Stimulated activated CD8-positive, alpha-beta memory T cell treated with anti-CD3 and anti-CD28 coated beads, Interleukin-4, amount 100 ng/mL, for 48 hours (primary cell): ENCODE measurements around the gene FCGR3A.
A peak's percentile ranks its signal among the peaks of the same experiment; 100 is the strongest.
"Not testable (repeated sequence)": the region's sequence is repeated elsewhere in the genome, so short reads cannot be mapped to it uniquely, and the experiment has no call there.

Experiments used
- DNase-seq: peaks from one replicate; pipeline ENCODE4 v3.0.0-alpha.2; 2020

Gene FCGR3A

DNA sequence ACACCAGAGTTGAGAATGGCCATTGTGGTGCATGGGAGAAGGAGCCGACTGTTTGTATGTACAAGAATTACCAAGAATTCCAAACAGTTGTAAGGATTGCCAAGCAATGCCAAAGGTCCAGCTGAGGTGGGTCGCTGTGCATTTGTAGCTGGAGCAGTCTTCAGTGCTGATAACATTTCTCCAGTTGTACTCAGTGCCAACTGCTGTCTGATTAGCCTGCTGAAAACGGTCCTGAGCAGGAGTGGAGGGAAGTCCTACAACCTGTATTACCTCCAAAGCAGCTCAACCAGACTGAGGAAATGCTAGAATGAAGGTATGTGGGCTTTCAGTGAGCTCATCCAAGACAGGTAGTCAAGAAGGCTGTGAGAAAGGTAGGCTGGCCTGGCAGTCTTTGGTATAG is 6.5 kb upstream of the FCGR3A start:
- DNase-seq = not testable (repeated sequence)

DNA sequence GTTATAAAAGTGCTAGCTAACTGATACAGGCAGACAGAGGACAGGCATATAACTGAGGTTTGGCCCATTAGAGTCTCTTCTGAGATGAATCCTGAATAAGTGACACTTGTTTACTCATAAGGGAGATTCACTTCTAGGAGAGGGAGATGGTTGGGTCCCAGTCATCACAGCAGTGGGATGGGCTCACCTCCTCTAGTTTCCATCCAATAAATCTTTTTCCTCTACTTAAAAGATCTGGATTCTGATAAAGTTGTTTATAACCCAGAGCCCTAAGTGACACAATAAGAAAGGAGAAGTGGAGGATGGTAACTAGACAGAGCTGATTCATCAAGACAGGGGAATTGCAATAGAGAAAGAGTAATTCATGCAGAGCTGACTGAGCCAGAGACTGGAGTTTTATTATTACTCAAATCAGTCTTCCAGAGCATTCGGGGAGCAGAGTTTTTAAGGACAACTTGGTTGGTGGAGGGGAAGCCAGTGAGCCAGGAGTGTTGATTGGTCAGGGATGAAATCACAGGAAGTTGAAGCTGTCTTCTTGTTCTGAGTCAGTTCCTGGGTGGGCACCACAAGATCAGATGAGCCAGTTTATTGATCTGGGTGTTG is 5.3 kb upstream of the FCGR3A start:
- not testable (repeated sequence) for DNase-seq

DNA sequence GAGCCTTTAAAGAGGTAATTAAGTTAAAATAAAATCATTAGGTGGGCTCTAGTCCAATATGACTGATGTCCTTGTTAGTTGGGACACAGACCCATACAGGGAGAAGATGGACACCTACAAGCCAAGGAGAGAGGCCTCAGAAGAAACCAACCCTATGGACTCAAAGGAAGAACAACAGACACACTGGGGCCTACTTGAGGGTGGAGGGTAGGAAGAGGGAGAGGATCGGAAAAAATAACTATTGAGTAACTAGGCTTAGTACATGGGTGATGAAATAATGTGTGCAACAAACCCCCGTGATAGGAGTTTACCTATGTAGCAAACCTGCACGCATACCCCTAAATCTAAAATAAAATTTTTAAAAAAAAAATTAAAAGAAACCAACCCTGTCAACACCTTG is 4.7 kb upstream of the FCGR3A start:
- not testable (repeated sequence) for DNase-seq

DNA sequence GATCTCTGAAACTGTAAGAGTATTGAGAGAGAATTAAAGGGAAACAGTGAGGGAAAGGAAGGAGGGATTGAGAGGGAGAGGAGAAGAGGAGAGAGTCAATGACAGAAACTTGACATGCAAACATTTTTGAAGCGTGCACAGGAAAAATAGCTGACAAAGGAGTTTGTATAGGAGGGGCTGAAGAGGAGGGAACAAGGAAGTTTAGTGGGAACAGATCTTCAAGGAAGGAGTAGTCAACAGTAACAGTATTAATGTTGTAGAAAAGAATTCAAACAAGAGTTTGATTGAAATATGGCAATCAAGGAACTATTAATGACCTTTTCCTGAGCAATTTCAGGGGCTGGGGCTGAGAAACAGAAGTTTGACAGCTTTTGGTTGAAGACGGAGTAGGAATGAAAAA is 4.0 kb upstream of the FCGR3A start:
- DNase-seq = not testable (repeated sequence)

DNA sequence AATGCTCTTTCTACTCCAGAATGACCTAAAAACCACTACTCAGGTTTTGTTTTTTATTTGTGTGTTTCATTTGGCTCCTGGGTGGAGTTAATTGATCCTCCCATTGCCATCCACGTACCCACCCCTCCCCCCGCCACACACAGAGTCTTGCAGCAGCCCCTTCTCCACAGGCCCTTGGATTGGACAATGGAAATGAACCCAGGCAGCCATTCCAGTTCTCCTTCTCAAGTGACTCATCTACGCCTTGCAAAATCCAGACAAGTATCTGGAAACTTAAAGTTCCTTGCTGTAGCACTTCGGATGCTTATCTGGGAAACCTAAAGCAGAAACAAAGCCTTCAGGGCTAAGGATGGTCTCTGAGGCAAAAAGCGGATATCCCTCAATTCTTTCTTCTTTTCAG is 1.3 kb upstream of the FCGR3A start:
- DNase-seq = not testable (repeated sequence)

DNA sequence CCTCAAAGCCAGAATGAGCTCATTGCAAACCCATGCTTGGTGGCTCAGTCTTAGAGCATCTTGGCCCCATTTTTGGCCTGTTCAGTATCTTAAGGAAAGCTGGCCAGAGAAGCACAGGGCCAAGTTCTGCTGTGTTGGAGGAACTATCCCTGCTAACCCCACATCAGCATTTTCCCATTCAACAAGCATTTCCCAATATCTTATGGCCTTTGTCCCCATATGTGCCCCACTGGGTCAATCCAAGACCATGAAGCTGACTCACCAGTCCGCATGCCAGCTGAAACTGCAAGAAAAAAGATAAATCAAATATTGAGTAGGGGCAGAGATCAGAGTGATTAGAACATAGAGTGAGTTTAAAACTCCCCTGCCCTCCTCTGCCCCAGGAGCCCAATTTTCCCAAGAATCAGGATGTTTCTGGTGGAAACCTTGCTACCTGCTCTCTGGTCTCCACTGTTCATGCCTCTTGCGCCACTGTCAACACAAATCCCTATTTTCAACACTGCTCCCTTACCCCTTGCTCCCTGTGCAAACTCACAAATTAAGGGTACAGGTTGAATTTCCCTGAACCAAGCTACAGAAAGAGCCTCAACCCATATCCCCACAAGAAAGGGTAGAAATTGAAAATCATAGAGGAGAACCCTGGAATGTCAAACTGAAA is 740 bp downstream of the FCGR3A start:
- DNase-seq = not testable (repeated sequence)

DNA sequence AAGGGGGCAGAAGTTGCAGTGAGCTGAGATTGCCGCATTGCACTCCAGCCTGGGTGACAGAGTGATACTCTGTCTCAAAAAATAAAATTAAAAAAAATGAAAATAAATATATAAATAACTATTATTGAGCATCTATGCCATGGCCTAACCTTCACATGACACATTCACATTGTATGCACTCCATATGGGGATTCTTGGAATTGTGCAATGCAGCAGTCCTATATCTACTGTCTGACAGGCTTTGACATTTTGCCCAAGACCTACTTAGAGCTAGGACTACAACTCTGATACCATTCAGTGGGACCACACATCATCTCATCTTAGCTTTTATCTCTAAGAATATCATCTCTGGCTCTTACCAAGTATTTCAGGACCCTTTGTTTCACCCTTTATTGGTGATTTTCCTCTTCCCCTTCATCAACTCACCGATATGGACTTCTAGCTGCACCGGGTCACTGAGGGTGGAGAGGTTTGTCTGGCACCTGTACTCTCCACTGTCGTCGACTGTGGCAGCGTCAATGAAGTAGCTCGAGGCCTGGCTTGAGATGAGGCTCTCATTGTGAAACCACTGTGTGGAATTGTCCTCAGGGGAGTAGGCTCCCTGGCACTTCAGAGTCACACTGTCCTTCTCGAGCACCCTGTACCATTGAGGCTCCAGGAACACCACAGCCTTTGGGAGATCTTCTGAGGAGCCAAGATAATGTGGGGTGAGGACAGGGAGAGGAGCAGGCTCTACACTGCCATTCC is 1.4 kb downstream of the FCGR3A start:
- DNase-seq = not testable (repeated sequence)

DNA sequence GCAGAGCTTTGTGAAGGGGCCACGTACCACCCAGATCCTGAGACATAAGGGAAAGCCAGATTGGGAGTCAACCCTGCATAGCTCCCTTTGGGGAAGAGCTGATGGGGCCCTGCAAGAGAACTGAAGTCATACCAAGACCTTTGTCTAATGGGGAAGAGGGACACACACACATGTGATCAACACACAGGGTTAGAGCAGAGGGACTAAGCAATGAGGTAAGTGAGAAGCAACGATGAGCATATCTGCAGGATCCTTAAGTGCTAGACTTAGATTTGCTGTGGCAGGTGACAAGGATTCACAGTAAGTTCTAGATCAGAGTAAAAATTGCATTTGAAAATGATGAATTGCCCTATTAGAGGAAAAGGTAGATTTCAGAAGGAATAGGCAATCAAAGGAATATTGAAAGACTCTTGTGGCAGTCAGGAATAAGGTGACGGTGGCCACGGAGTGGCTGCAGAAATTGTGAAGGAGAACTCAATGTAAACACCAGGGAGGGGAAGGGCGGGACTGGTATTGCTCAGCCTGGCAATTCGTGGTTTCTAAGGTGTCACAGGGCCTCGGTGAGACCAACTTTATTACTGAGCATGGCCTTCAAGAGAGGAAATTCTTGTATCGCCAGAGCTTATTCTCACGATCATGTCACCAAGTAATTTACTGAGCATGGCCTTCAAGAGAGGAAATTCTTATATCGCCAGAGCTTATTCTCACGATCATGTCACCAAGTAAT is 4.5 kb downstream of the FCGR3A start:
- not testable (repeated sequence) for DNase-seq

DNA sequence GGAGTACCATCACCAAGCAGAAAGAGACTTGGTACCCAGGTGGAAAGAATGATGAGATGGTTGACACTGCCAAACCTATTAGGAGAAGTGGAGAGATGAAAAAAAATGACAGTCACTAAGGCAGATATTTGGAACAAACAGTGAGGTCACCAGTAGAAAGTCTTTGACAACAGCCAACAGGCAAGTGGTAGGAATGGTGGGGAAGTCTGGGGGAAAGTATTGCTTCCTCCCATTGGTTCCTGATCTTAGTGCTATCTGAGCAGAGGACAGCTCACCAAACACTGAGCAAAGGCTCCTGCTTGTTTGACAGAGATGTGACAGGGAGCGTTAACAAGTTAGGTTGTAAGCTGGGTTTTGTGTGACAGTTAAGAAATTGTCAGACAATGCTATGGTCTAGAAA is 6.5 kb downstream of the FCGR3A start:
- DNase-seq = not testable (repeated sequence)

DNA sequence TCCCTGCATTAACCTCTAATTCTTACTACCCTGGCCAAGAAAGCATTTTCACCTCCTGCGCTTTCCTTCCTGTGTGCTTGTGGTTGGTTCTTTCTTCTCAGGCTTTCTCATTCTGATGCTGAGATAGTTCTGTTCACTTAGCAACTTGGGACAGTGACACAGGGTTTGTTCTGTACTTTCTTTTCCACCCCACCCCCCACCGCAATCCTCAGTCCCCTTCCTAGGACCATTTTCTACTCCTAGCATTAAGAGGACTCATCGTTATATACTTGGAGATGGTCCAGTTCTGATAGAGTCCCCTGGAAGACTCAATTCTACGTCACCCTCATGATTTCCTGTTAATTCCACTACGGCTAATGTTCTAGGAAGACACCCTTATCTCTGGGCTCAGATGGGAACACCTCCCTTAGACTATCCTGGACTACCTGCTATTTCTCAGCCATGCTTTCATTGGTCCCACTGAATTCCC is 7.5 kb downstream of the FCGR3A start:
- peak; percentile 71 for DNase-seq

DNA sequence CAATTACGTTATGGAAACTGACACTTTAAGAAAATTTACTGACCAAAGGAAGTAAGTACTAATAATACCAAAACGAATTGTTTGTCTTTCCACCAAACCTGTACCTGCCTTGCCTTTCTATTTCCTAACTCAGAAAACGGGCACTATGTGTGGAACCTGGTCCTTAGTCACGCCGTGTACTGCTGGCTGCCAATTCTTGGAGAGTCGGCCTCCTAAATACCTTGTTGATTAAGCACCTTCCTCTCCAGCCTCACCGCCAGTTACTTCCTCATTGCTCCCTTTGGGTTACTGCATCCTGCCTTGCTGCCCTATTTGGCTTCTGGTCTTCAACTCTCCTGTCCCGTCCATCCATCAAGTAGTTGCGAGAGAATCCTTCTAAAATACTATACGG is 9.1 kb downstream of the FCGR3A start:
- DNase-seq = peak; percentile 59

DNA sequence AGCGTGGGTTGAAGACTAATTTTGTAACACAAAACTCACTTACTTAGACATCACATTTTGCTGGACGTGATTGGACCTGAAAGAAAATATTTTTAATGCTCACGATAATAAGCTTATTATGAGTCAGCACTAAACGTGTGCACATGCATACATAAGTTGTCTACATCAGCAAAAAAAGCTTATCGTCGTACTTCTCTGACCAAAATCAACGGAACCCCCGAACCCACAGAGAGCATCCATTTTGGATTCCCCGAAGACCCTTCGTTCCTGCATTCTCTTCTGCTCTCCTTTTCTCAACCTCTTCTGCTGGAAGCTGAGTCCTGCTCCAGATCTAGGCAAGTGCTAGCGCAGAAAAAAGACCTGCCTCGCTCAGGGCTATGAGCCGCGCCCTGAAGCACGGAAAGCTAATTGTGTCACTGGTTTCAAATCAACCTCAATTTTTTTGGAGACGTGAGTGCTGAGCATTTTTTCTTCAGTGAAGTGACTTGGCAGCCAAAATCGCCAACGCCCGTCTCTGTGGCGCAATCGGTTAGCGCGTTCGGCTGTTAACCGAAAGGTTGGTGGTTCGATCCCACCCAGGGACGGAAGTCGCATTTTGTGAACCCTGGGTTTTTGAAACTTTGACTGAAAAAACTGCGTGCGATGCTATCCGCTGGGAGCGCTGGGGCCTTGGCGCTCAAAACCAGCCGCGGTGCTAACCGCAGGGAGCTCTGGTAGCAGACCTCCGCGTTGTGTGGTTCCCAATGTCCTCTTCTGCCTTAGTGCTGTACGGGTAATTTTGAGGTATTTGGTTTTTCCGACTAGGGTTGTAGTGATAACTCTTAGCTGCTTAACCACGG is 9.7 kb downstream of the FCGR3A start:
- peak; percentile 100 for DNase-seq

DNA sequence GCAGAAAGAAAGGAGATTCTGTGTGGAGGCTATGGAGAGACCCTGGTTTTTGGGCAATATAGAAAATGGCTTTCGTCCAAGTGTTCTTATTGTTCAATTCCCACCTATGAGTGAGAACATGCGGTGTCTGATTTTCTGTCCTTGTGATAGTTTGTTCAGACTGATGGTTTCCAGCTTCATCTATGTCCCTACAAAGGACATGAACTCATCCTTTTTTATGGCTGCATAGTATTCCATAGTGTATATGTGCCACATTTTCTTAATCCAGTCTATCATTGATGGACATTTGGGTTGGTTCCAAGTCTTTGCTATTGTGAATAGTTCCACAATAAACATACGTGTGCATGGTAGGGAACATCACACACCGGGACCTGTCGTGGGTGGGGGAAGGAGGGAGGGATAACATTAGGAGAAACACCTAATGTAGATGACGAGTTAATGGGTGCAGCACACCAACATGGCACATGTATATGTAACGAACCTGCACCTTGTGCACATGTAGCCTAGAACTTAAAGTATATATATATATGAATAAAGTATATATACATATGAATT is 10.6 kb downstream of the FCGR3A start:
- not testable (repeated sequence) for DNase-seq

DNA sequence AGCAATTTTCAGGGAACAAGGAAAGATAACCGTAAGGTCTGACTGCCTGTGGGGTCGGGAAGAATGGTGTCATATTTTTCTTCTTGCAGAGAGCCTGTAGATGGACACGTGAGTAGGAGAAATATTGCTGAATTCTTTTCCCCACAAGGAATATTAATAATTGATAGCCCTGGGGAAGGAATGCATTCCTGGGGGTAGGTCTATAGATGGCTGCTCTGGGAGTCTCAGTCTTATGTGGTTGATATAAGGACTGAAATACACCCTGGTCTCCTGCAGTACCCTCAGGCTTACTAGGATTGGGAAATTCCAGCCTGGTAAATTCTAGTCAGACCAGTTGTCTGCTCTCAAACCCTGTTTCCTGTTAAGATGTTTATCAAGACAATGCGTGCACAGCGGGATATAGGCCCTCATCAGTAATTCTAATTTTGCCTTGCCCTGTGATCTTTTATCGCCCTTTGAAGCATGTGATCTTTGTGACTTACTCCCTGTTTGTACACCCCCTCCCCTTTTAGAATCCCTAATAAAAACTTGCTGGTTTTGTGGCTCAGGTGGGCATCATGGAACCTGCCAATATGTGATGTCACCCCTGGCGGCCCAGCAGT is 12.4 kb downstream of the FCGR3A start:
- not testable (repeated sequence) for DNase-seq

DNA sequence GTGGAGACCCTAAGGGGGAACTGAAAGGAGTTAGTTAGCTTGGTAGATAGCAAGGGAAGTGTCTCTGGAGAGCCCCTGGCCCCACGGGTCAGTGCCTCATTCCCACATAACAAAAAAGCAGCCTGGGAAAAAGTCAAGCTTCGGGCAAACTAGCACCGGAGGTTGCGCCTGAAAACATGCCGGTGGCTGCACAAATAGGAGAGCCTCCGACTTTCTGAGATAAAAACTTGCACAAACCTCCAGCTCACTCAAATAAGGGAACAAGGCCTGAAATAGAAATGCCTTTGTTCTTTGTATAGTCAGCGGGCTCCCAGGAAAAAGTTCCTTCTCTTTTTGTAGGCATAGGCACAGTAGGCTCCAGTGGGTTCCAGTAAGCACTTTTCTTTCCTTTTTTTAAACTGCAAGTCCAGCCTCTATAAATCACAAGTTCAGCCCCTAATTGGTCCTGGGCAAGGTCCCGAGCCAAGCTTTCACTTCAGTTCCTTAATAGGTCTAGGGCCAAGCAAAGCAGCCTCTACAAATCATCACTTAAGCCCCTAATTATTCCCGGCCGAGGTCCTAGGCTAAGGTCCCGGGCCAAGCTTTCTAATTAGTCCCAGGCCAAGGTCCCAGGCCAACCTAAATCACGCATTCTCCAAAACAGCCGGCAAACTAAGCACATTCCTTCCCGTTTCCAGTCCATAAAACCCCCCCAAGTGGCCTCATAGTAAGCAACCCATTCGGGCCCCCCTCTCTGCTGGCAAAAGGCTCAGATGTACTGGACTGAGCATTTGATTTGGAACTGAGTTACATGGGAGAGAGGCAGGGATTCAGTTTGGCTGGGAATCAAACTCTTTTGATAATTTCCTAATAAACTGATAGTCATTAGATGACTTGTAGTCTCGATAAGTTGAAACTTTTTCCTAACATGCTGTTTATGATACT is 16.7 kb downstream of the FCGR3A start:
- not testable (repeated sequence) for DNase-seq

DNA sequence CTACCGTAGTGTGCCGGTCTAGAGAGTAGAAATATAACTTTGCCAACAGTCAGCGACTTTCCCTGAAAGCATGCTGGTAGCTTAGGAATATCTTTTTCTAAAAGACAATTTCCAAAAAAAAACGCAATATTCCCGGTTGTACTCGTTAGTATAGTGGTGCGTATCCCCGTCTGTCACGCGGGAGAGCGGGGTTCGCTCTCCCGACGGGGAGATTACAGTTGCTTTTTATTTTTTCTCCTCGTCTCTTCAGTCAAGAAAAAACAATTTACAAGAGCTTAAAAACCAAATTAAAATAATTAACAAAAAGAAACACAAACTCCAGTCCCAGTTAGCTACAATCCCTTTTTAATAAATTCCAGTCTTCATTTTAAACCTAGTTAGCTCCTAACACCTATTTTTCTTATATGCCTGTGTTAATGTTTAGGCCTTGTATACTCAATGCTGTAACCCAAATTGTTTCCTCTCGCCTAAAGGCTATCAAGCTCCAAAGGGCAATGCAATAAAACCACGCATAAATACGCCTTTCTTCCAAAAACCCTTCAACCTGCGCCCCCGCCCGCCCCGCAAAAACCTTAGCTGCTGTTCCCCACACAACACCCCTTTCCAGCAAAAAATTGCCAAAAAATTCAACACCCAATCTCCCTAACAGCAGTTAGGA is 17.5 kb downstream of the FCGR3A start:
- DNase-seq = no peak

DNA sequence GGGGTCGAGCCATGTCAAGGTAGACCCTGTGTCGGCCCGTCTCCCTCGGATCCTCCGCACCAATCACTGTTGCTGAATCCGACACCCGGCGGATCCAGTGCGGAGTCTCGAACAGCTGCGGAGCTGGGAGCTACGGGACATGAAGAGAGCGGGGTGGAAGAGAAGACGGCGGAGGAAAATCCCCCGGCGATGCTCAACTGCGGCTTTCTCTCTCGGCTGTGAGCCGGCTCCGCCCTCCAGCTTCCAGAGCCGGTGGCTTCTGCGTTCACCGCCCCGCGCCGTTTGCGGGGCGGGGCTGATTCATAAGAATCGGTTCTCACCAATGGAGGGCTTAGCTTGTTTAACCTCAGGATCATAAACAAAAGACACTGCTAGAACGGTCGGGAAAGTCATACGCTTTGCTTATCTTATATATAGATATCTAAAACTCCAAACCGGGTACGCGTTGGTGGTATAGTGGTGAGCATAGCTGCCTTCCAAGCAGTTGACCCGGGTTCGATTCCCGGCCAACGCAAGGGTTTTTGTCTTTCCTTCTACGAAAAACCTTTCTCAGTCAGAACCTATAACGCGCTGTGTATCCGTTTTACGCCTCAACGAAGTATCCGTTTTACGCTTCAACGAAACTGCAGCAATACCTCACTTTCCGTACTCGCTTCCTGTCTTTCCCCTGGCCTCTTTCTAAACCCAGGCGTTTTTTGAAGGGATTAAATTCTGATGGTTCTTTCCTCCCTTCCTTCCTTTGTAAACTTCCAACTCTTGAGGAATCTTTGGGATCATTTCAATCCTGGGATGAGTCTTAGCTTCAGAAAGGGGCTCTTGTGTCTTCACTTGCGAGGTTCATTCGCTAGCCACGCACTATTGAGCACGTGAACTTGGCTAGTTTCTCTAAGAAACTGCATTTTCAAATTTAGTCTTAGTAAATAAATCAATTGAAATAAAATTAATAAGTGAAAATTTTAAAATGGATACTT is 18.7 kb downstream of the FCGR3A start:
- peak; percentile 99 for DNase-seq

DNA sequence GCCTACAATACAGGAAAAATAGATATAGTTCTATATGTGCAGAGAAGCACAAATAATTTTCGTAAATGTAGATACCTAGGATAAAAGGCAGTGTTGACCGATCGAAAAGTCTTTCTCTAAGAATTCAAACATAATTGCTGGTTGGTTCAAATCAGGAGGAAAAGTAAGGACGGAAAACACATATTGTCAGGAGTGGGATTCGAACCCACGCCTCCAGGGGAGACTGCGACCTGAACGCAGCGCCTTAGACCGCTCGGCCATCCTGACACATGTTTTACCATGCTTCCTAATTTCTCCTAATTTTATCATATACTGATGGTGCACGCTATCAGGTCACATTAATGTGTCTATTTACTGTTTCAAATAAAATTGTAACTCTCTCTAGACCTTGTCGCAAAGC is 19.5 kb downstream of the FCGR3A start:
- DNase-seq = peak; percentile 88
